Neural cell (in vitro differentiated cells): ENCODE data around the gene ADGRF3. TPM values are rescaled to one million over a fixed set of nuclear protein-coding genes. Genes with fewer than 3 reads are reported as not detected.

Experiments used
- H2AFZ ChIP-seq: fragments of 200-600, 300-800 bp; sonication (generic), shearing (Covaris generic); 2 replicates; pipeline ENCODE4 v1.6.0; 2014; ENCODE audit warnings: low read depth, mild to moderate bottlenecking, antibody characterized with exemption, low read length, moderate library complexity
- H3F3A ChIP-seq: fragments of 200-600 bp; shearing (Covaris generic); 2 replicates; pipeline ENCODE4 v1.6.1; 2016; ENCODE audit warnings: mild to moderate bottlenecking, moderate library complexity, mixed read lengths, antibody characterized with exemption, low read length; ENCODE audit not compliant: insufficient read depth, poor library complexity, severe bottlenecking
- H3K27ac ChIP-seq: fragments of 200-600, 300-800 bp; sonication (generic), shearing (Covaris generic); 2 replicates; pipeline ENCODE4 v1.5.1; 2014; ENCODE audit warnings: mild to moderate bottlenecking, low read length, moderate library complexity
- H3K27me3 ChIP-seq: fragments of 300-800, 200-600 bp; sonication (generic), shearing (Covaris generic); 2 replicates; pipeline ENCODE4 v1.6.0; 2014; ENCODE audit warnings: mild to moderate bottlenecking, low read depth, low read length, moderate library complexity; ENCODE audit not compliant: insufficient read depth
- H3K36me3 ChIP-seq: fragments of 300-800, 200-600 bp; sonication (generic), shearing (Covaris generic); 2 replicates; pipeline ENCODE4 v1.5.1; 2014; ENCODE audit warnings: mild to moderate bottlenecking, antibody characterized with exemption, low read length, moderate library complexity; ENCODE audit not compliant: insufficient read depth
- H3K4me2 ChIP-seq: fragments of 300-800, 200-600 bp; sonication (generic), shearing (Covaris generic); 2 replicates; pipeline ENCODE4 v1.6.0; 2014; ENCODE audit warnings: mild to moderate bottlenecking, low read length
- H3K4me3 ChIP-seq: fragments of 300-800, 200-600 bp; sonication (generic), shearing (Covaris generic); 2 replicates; pipeline ENCODE4 v1.5.1; 2014; ENCODE audit warnings: mild to moderate bottlenecking, low read length, moderate library complexity
- H3K79me2 ChIP-seq: fragments of 200-600 bp; shearing (Covaris generic); replicated peaks from 2 replicates; pipeline ENCODE4 v1.6.0; 2014; ENCODE audit warnings: mild to moderate bottlenecking, low read length, moderate library complexity; ENCODE audit not compliant: insufficient read depth
- H3K9ac ChIP-seq: fragments of 300-800, 200-600 bp; sonication (generic), shearing (Covaris generic); 2 replicates; pipeline ENCODE4 v1.6.1; 2016; ENCODE audit warnings: mild to moderate bottlenecking, low read length, mixed read lengths
- H3K9me2 ChIP-seq: fragments of 200-600 bp; shearing (Covaris generic); 2 replicates; pipeline ENCODE4 v1.6.1; 2016; ENCODE audit warnings: mild to moderate bottlenecking, low read length, mixed read lengths; ENCODE audit not compliant: insufficient read depth
- H3K9me3 ChIP-seq: fragments of 200-600, 300-800 bp; sonication (generic), shearing (Covaris generic); 2 replicates; pipeline ENCODE4 v1.6.1; 2016; ENCODE audit warnings: mild to moderate bottlenecking, mixed run types, low read length, moderate library complexity, mixed read lengths
- H4K20me1 ChIP-seq: fragments of 200-600 bp; shearing (Covaris generic); 2 replicates; pipeline ENCODE4 v1.6.1; 2016; ENCODE audit warnings: mild to moderate bottlenecking, mixed run types; ENCODE audit not compliant: insufficient read depth
- EP300 ChIP-seq: fragments of 450-650 bp; conservative IDR thresholded peaks from 2 replicates; pipeline ENCODE4 v1.6.1; 2014; ENCODE audit warnings: antibody characterized with exemption, mild to moderate bottlenecking, moderate library complexity; ENCODE audit not compliant: poor library complexity, severe bottlenecking
- EZH2 ChIP-seq: fragments of 200-600, 300-800 bp; shearing (Covaris generic), sonication (generic); IDR thresholded peaks from 2 replicates; pipeline ENCODE4 v1.6.1; 2014; ENCODE audit warnings: antibody characterized with exemption, low read length, borderline replicate concordance, mild to moderate bottlenecking; ENCODE audit not compliant: insufficient read depth, poor library complexity, severe bottlenecking
- MXI1 ChIP-seq: fragments of 450-650 bp; conservative IDR thresholded peaks from 2 replicates; pipeline ENCODE4 v1.6.1; 2014; ENCODE audit warnings: antibody characterized with exemption, mild to moderate bottlenecking; ENCODE audit not compliant: poor library complexity, severe bottlenecking
- POLR2AphosphoS5 ChIP-seq: IDR thresholded peaks from 2 replicates; pipeline ENCODE4 v1.6.1; 2012
- RAD21 ChIP-seq: fragments of 450-650 bp; conservative IDR thresholded peaks from 2 replicates; pipeline ENCODE4 v1.6.1; 2014; ENCODE audit warnings: antibody characterized with exemption, mild to moderate bottlenecking, moderate library complexity
- SMC3 ChIP-seq: fragments of 450-650 bp; conservative IDR thresholded peaks from 2 replicates; pipeline ENCODE4 v1.6.1; 2014; ENCODE audit warnings: antibody characterized with exemption, mild to moderate bottlenecking, moderate library complexity; ENCODE audit not compliant: poor library complexity
- TAF1 ChIP-seq: IDR thresholded peaks from 2 replicates; pipeline ENCODE4 v1.6.1; 2012; ENCODE audit warnings: low read depth
- polyA plus RNA-seq: library from polyadenylated mRNA; depleted of rRNA; stranded (reverse); fragments of >200 nt; gene quantifications from 2 replicates; pipeline ENCODE4 v1.2.3, GENCODE V29; 2014
- TF ChIP-seq, protein P1 (sequence below): fragments of 450-650 bp; IDR thresholded peaks from 2 replicates; pipeline ENCODE4 v1.5.1; 2014; ENCODE audit warnings: antibody characterized with exemption, mild to moderate bottlenecking, moderate library complexity; ENCODE audit not compliant: poor library complexity, severe bottlenecking
- TF ChIP-seq, protein P2 (sequence below): IDR thresholded peaks from 2 replicates; pipeline ENCODE4 v1.6.1; 2012; ENCODE audit warnings: borderline replicate concordance

The ADGRF3 gene
- polyA plus RNA-seq, 1 donor from 2014 or later = 0.42 TPM

DNA sequence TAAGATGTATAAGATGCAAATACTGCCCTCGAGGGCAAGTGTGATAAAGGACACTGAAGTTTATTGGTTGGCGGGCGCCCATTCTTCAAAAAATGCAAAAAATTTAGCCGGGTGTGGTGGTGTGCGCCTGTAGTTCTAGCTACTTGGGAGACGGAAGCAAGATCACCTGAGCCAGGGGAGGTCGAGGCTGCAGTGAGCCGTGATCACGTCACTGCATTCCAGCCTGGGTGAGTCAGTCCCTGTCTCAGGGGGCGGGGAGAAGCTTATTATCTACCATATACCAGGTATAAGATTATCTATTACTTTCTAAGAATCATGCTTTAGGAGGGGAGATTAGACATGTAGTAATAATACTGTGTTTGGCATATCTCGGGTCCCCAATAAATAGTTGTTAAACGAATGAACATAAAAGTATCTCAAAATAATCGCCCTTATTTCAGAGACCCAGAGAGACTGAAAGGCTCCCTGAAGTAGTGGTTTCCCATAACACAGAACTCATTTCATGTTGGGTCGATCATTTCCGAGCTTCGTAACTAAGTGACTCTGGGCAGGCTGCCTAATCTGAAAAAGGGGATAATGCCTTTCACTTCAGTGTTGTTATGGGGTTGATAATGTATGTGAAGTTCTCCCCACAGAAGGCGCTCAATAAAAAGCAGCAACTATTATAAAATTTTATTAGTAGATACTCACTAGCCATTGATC lies 1.9 kb downstream of the ADGRF3 start:
- H3K9me2 ChIP-seq = no peaks in the 10 kb centered on the region
- peak overlapping the region; percentile 67 for H2AFZ ChIP-seq
- H3F3A ChIP-seq = peaks cover 6% of the 10 kb centered on the region
- H3K79me2 ChIP-seq = peaks cover 41% of the 10 kb centered on the region
- no peaks in the 10 kb centered on the region for H3K9me3 ChIP-seq
- TF ChIP-seq MXI1 = no peak
- TF ChIP-seq RAD21 = no peak
- TF ChIP-seq, protein P1, sequence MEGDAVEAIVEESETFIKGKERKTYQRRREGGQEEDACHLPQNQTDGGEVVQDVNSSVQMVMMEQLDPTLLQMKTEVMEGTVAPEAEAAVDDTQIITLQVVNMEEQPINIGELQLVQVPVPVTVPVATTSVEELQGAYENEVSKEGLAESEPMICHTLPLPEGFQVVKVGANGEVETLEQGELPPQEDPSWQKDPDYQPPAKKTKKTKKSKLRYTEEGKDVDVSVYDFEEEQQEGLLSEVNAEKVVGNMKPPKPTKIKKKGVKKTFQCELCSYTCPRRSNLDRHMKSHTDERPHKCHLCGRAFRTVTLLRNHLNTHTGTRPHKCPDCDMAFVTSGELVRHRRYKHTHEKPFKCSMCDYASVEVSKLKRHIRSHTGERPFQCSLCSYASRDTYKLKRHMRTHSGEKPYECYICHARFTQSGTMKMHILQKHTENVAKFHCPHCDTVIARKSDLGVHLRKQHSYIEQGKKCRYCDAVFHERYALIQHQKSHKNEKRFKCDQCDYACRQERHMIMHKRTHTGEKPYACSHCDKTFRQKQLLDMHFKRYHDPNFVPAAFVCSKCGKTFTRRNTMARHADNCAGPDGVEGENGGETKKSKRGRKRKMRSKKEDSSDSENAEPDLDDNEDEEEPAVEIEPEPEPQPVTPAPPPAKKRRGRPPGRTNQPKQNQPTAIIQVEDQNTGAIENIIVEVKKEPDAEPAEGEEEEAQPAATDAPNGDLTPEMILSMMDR = no peak
- TF ChIP-seq EP300 = no peak
- peak overlapping the region; percentile 82 for H3K4me3 ChIP-seq
- no peaks in the 10 kb centered on the region for H3K36me3 ChIP-seq
- H3K27me3 ChIP-seq = no peaks in the 10 kb centered on the region
- H3K4me2 ChIP-seq = peak overlapping the region; percentile 82
- H4K20me1 ChIP-seq = no peaks in the 10 kb centered on the region
- peak overlapping the region; percentile 91 for H3K9ac ChIP-seq
- peak overlapping the region; percentile 98 for H3K27ac ChIP-seq

DNA sequence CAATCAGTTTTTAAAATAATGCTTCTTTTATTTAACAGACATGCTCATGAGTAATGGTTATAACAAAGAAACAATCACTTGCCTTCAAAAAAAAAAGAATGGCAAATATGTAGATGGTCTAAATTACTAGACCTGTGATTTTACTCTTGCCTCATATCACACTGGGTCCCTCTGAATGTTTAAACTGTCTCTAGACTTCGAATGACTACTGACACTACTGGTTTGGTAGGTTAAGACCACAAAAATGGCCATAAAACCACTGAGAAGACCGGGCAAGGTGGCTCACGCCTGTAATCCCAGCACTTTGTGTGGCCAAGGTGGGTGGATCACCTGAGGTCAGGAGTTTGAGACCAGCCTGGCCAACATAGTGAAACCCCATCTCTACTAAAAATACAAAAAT lies 5.8 kb downstream of the ADGRF3 start:
- no peaks in the 10 kb centered on the region for H3F3A ChIP-seq
- H3K27ac ChIP-seq = no peak overlapping the region
- no peak overlapping the region for H2AFZ ChIP-seq
- peaks cover 13% of the 10 kb centered on the region for H3K79me2 ChIP-seq
- no peaks in the 10 kb centered on the region for H3K9me2 ChIP-seq
- no peaks in the 10 kb centered on the region for H3K36me3 ChIP-seq
- no peaks in the 10 kb centered on the region for H4K20me1 ChIP-seq
- no peak overlapping the region for H3K9ac ChIP-seq
- TF ChIP-seq RAD21 (no peak), EP300 (no peak), MXI1 (no peak), TAF1 (no peak), EZH2 (no peak), SMC3 (no peak), POLR2AphosphoS5 (no peak)
- TF ChIP-seq, protein P2, sequence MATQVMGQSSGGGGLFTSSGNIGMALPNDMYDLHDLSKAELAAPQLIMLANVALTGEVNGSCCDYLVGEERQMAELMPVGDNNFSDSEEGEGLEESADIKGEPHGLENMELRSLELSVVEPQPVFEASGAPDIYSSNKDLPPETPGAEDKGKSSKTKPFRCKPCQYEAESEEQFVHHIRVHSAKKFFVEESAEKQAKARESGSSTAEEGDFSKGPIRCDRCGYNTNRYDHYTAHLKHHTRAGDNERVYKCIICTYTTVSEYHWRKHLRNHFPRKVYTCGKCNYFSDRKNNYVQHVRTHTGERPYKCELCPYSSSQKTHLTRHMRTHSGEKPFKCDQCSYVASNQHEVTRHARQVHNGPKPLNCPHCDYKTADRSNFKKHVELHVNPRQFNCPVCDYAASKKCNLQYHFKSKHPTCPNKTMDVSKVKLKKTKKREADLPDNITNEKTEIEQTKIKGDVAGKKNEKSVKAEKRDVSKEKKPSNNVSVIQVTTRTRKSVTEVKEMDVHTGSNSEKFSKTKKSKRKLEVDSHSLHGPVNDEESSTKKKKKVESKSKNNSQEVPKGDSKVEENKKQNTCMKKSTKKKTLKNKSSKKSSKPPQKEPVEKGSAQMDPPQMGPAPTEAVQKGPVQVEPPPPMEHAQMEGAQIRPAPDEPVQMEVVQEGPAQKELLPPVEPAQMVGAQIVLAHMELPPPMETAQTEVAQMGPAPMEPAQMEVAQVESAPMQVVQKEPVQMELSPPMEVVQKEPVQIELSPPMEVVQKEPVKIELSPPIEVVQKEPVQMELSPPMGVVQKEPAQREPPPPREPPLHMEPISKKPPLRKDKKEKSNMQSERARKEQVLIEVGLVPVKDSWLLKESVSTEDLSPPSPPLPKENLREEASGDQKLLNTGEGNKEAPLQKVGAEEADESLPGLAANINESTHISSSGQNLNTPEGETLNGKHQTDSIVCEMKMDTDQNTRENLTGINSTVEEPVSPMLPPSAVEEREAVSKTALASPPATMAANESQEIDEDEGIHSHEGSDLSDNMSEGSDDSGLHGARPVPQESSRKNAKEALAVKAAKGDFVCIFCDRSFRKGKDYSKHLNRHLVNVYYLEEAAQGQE = no peak
- TF ChIP-seq, protein P1 = no peak
- H3K27me3 ChIP-seq = no peaks in the 10 kb centered on the region
- H3K4me2 ChIP-seq = no peak overlapping the region
- H3K9me3 ChIP-seq = no peaks in the 10 kb centered on the region
- H3K4me3 ChIP-seq = no peak overlapping the region
